PC-9 (cell line): ENCODE data around the gene ALKBH8.

Experiments used
- CTCF ChIP-seq: fragments of 200-600 bp; sonication (generic); conservative IDR thresholded peaks from 2 replicates; pipeline ENCODE4 v1.6.1; 2017; ENCODE audit warnings: mixed run types, antibody characterized with exemption, mild to moderate bottlenecking, moderate library complexity
- EZH2 ChIP-seq: fragments of 200-600 bp; sonication (generic); IDR thresholded peaks from 2 replicates; pipeline ENCODE4 v1.8.0; 2017; ENCODE audit warnings: antibody characterized with exemption, low read depth

GRCh38 chr11:107566569-107566968 is 1.0 kb upstream of the ALKBH8 start:
- TF ChIP-seq CTCF (no peak), EZH2 (no peak)
